Right atrium auricular region (tissue), 2 donors: ENCODE data around the gene NXPE4. TPM values are rescaled to one million over a fixed set of nuclear protein-coding genes. Genes with fewer than 3 reads are reported as not detected.

Source experiments
- DNase-seq: peaks from one replicate; pipeline ENCODE4 v3.0.0-alpha.2; 2019; ENCODE audit warnings: low spot score
- H3K27ac ChIP-seq, 2 donors: fragments of 200-600 bp; sonication (generic); 1 replicate in 1 of 2; 2 replicates in 1 of 2; pipeline ENCODE4 v1.5.1; 2016 to 2019
- H3K27me3 ChIP-seq, 2 donors: fragments of 200-600 bp; sonication (generic); one replicate each; pipeline versions ENCODE4 v1.5.1 to v1.6.0; 2017 to 2019
- H3K36me3 ChIP-seq: fragments of 200-600 bp; sonication (generic); one replicate; pipeline ENCODE4 v1.5.1; 2016
- H3K4me1 ChIP-seq, 2 donors: fragments of 200-600 bp; sonication (generic); one replicate each; pipeline versions ENCODE4 v1.5.1 to v1.6.0; 2017 to 2019
- H3K4me3 ChIP-seq, 2 donors: fragments of 200-600 bp; sonication (generic); 1 replicate in 1 of 2; 2 replicates in 1 of 2; pipeline ENCODE4 v1.5.1; 2017 to 2019; ENCODE audit warnings: mild to moderate bottlenecking in 1 of 2, moderate library complexity in 1 of 2
- H3K9me3 ChIP-seq, 2 donors: fragments of 200-600 bp; sonication (generic); one replicate each; pipeline ENCODE4 v1.5.1; 2019
- CTCF ChIP-seq, 2 donors: fragments of 200-600 bp; sonication (generic); IDR thresholded peaks; one replicate each; pipeline ENCODE4 v1.5.1; 2019; ENCODE audit warnings: antibody characterized with exemption in 2 of 2
- total RNA-seq, 2 donors: library from RNA; depleted of rRNA; stranded (reverse); fragments of >200 nt; gene quantifications; one replicate each; pipeline ENCODE4 v1.1.0, GENCODE V29; 2016

NXPE4 gene
- total RNA-seq, 2 donors from 2014 or later, result not detected

- no peaks in the 10 kb centered on the region for H3K27me3 ChIP-seq
- H3K36me3 ChIP-seq, result no peaks in the 10 kb centered on the region
- peaks cover 0 to 22% of the 10 kb centered on the region in 2 donors for H3K9me3 ChIP-seq
- no peak for DNase-seq
- no peak overlapping the region for H3K4me3 ChIP-seq
- no peak for TF ChIP-seq CTCF (IDR thresholded peaks at IDR 0.05)
- H3K4me1 ChIP-seq, result no peaks in the 10 kb centered on the region
- H3K27ac ChIP-seq, result no peak overlapping the region
Observed at GRCh38 chr11:114524122-114524521, 71.5 kb downstream of the NXPE4 start.

GRCh38 chr11:114522818-114523217, 72.8 kb downstream of the NXPE4 start:
- no peaks in the 10 kb centered on the region for H3K27me3 ChIP-seq
- no peak for DNase-seq
- H3K27ac ChIP-seq, result no peak overlapping the region
- no peaks in the 10 kb centered on the region for H3K4me1 ChIP-seq
- no peaks in the 10 kb centered on the region for H3K36me3 ChIP-seq
- H3K4me3 ChIP-seq, result no peak overlapping the region
- TF ChIP-seq CTCF (IDR thresholded peaks at IDR 0.05), result no peak
- H3K9me3 ChIP-seq, result peaks cover 0 to 22% of the 10 kb centered on the region in 2 donors

Other genes starting within 250 kb of the NXPE4 start
- gene C11orf71, start 195.3 kb downstream of the NXPE4 start, total RNA-seq, result 10 to 100 TPM in 1 of 2 donors, 1 to 10 TPM in 1; 6.5 to 10.2 TPM
- gene RBM7, start 195.1 kb downstream of the NXPE4 start, total RNA-seq, result 10 to 100 TPM; 12.1 to 13.2 TPM
- gene REXO2, start 156.3 kb downstream of the NXPE4 start, total RNA-seq, result 100 to 1,000 TPM; 129 to 144 TPM
- not detected for gene NXPE1, start 35.9 kb downstream of the NXPE4 start, total RNA-seq
- gene NXPE2, start 82.7 kb upstream of the NXPE4 start, total RNA-seq, result under 1 TPM; 0.20 to 0.22 TPM